Measurements from ENCODE around the gene HEMK1. TPM values are rescaled to one million over a fixed set of nuclear protein-coding genes. Genes with fewer than 3 reads are reported as not detected.

Gene HEMK1
- total and polyA plus RNA-seq, 2 of the 4 experiments (the other 2 are of a cell fraction), result 17.2 to 20.8 TPM

GRCh38 chr3:50632450-50632849 lies 63.1 kb downstream of the HEMK1 start:
- Histone ChIP-seq H3K4me1 (ENCODE audit: control insufficient read depth, insufficient read depth, low read length) (peaks cover 2% of the 10 kb centered on the region), H3K23ac (ENCODE audit: low read depth, low read length) (no peak overlapping the region), H3K79me1 (ENCODE audit: low read depth in 1 of 2, low read length in 2 of 2) (peaks cover 0 to 7% of the 10 kb centered on the region in 2 experiments; a peak in 2 of 4 replicates), H2AK5ac (ENCODE audit: low read depth, low read length) (no peak overlapping the region), H2BK20ac (ENCODE audit: low read depth, low read length) (no peak overlapping the region), H2BK120ac (ENCODE audit: low read depth, low read length) (no peak overlapping the region), H3K27ac (ENCODE audit: insufficient read depth, low read length) (no peak overlapping the region), H3K27me3 (ENCODE audit: control insufficient read depth, insufficient read depth, low read length) (no peaks in the 10 kb centered on the region), H3K9me1 (ENCODE audit: insufficient read depth, low read length) (peaks cover 18% of the 10 kb centered on the region), H2AFZ (replicated peaks; ENCODE audit: low read length, poor library complexity) (no peak overlapping the region), H4K5ac (ENCODE audit: low read depth, low read length) (no peak overlapping the region), H3K9me3 (ENCODE audit: control insufficient read depth, insufficient read depth, low read length) (no peaks in the 10 kb centered on the region), H3K9ac (ENCODE audit: low read depth, low read length) (no peak overlapping the region), H3K18ac (ENCODE audit: low read depth, low read length) (no peak overlapping the region), H4K91ac (ENCODE audit: insufficient read depth, low read depth, low read length) (no peak overlapping the region), H3K4me2 (ENCODE audit: low read depth, low read length) (no peak overlapping the region), H3K4me3 (ENCODE audit: insufficient read depth, low read depth, low read length) (no peak overlapping the region), H4K8ac (ENCODE audit: low read depth in 2 of 2, low read length in 2 of 2) (no peak overlapping the region), H2BK15ac (ENCODE audit: low read depth, low read length) (no peak overlapping the region), H3K36me3 (ENCODE audit: control insufficient read depth, insufficient read depth, low read length) (no peaks in the 10 kb centered on the region), H2BK5ac (ENCODE audit: low read depth, low read length, poor library complexity, severe bottlenecking) (no peak overlapping the region), H3K14ac (replicated peaks; ENCODE audit: low read depth, low read length) (no peak overlapping the region), H2AK9ac (replicated peaks; ENCODE audit: low read depth, low read length, poor library complexity) (no peak overlapping the region), H3K56ac (ENCODE audit: extremely low read depth, insufficient read depth, low read length) (no peak overlapping the region), H4K20me1 (ENCODE audit: insufficient read depth, low read length) (peaks cover 4% of the 10 kb centered on the region; the same call in 1 of the 2 replicates), H3K4ac (ENCODE audit: low read depth, low read length) (no peak overlapping the region)
- ATAC-seq (ENCODE audit: low read depth) (no peak), DNase-seq (no peak)
- CTCF ChIA-PET, result no interaction called here
- no TSS peak for BruUV-seq (replicated peaks)
- WGBS, 2 experiments (ENCODE audit: extremely low coverage in 2 of 2, insufficient read length in 1 of 2), result no CpG with 5 or more reads among the region's 5 CpGs
- intact Hi-C loops (cut with micrococcal nuclease) (no loop called here), in situ Hi-C loops (cut with MboI; ENCODE audit: low sequenced_read_pairs) (no loop called here), dilution Hi-C loops (cut with HindIII; ENCODE audit: low sequenced_read_pairs, unreplicated experiment) (no loop called here)
- TF ChIP-seq MXI1 (IDR thresholded peaks at IDR 0.05; ENCODE audit: borderline replicate concordance, low read depth, low read length) (no peak), MAZ (IDR thresholded peaks at IDR 0.05; ENCODE audit: borderline replicate concordance, low read depth, low read length) (no peak), RAD21 (IDR thresholded peaks at IDR 0.05; ENCODE audit: low read length) (no peak), CTCF (conservative IDR thresholded peaks at IDR 0.05; ENCODE audit: low read depth, low read length) (no peak), FOS (IDR thresholded peaks at IDR 0.05; ENCODE audit: low read depth, low read length) (no peak), CEBPB (IDR thresholded peaks at IDR 0.05; ENCODE audit: low read depth, low read length) (no peak), CHD1 (IDR thresholded peaks at IDR 0.05; ENCODE audit: low read depth, low read length) (no peak), RFX5 (IDR thresholded peaks at IDR 0.05; ENCODE audit: low read depth, low read length) (no peak), BHLHE40 (IDR thresholded peaks at IDR 0.05; ENCODE audit: low read depth, low read length) (no peak), RCOR1 (IDR thresholded peaks at IDR 0.05; ENCODE audit: insufficient replicate concordance, low read length) (no peak), USF2 (IDR thresholded peaks at IDR 0.05; ENCODE audit: low read depth, low read length) (no peak)
- POLR2A ChIA-PET (ENCODE audit: unreplicated experiment), result no interaction called here
